Endodermal cell (in vitro differentiated cells): ENCODE data around the gene EHD2. TPM values are rescaled to one million over a fixed set of nuclear protein-coding genes. Genes with fewer than 3 reads are reported as not detected.
"Not testable (repeated sequence)": the region's sequence is repeated elsewhere in the genome, so short reads cannot be mapped to it uniquely, and the experiment has no call there.

Experiments
- DNase-seq: peaks from one replicate; pipeline ENCODE4 v3.0.0-alpha.2; 2017
- H3K27ac ChIP-seq: 2 replicates; pipeline ENCODE4 v1.5.1; 2013; ENCODE audit warnings: mild to moderate bottlenecking, low read depth, low read length, moderate library complexity
- H3K27me3 ChIP-seq: 2 replicates; pipeline ENCODE4 v1.6.1; 2013; ENCODE audit warnings: mild to moderate bottlenecking, low read length, moderate library complexity; ENCODE audit not compliant: insufficient read depth, control insufficient read depth, poor library complexity, severe bottlenecking
- H3K36me3 ChIP-seq: 2 replicates; pipeline ENCODE4 v1.7.0; 2013; ENCODE audit warnings: mild to moderate bottlenecking, low read length, moderate library complexity; ENCODE audit not compliant: control insufficient read depth, insufficient read depth
- H3K4me1 ChIP-seq: one replicate; pipeline ENCODE4 v1.7.0; 2013; ENCODE audit warnings: low read length; ENCODE audit not compliant: control insufficient read depth, insufficient read depth
- H3K4me3 ChIP-seq: 2 replicates; pipeline ENCODE4 v1.5.1; 2013; ENCODE audit warnings: mild to moderate bottlenecking, low read length, moderate library complexity
- H3K9ac ChIP-seq: 2 replicates; pipeline ENCODE4 v1.6.1; 2013; ENCODE audit warnings: mild to moderate bottlenecking, low read length, moderate library complexity; ENCODE audit not compliant: poor library complexity, severe bottlenecking; ENCODE audit errors: extremely low read depth
- H3K9me3 ChIP-seq: 2 replicates; pipeline ENCODE4 v1.6.1; 2013; ENCODE audit warnings: mild to moderate bottlenecking, low read length, moderate library complexity; ENCODE audit not compliant: control insufficient read depth
- H3K27ac Mint-ChIP-seq: 2 replicates; pipeline ENCODE4 v1.8.0; 2020; ENCODE audit warnings: mixed read lengths
- H3K27me3 Mint-ChIP-seq: 2 replicates; pipeline ENCODE4 v1.8.0; 2021; ENCODE audit warnings: mild to moderate bottlenecking, mixed read lengths; ENCODE audit not compliant: insufficient read depth
- H3K36me3 Mint-ChIP-seq: 2 replicates; pipeline ENCODE4 v1.8.0; 2020; ENCODE audit warnings: low read depth, mixed read lengths
- H3K4me1 Mint-ChIP-seq: 2 replicates; pipeline ENCODE4 v1.8.0; 2020; ENCODE audit warnings: mixed read lengths
- H3K4me3 Mint-ChIP-seq: 2 replicates; pipeline ENCODE4 v1.8.0; 2020; ENCODE audit warnings: mild to moderate bottlenecking, moderate library complexity, mixed read lengths
- H3K9me3 Mint-ChIP-seq: 2 replicates; pipeline ENCODE4 v1.8.0; 2020; ENCODE audit warnings: mild to moderate bottlenecking, mixed read lengths
- CTCF ChIP-seq: fragments of 200-600 bp; sonication (generic); conservative IDR thresholded peaks from 2 replicates; pipeline ENCODE4 v1.5.0; 2021; ENCODE audit warnings: antibody characterized with exemption, mild to moderate bottlenecking
- WGBS, 2 experiments: methylation state at CpG; one replicate each; pipeline versions ENCODE4 v1.1.5 to v1.1.7; 2013; ENCODE audit warnings: missing lambda C conversion rate in 2 of 2, mixed read lengths in 1 of 2; ENCODE audit not compliant: insufficient coverage in 1 of 2, insufficient read length in 1 of 2; 5-methylcytosine and 5-hydroxymethylcytosine counted together
- total RNA-seq, 2 donors: library from RNA; stranded (reverse); fragmentation: NEBNext Ultra II Directional in 1 of 2; extraction: Animal tissue kit (Norgen Biotek cat#: 25700) in 1 of 2; gene quantifications; 2 replicates in 1 of 2; 3 replicates in 1 of 2; pipeline ENCODE4 v1.2.1, GENCODE V29; 2021

The EHD2 gene
- total RNA-seq, 2 donors from 2014 or later = 5.5 to 8.4 TPM

- no peaks in the 10 kb centered on the region for H3K9me3 ChIP-seq
- peaks cover 10% of the 10 kb centered on the region for H3K36me3 ChIP-seq
- H3K4me3 ChIP-seq = no peak overlapping the region
- Mint-ChIP-seq H3K4me3 (no peak overlapping the region), H3K9me3 (no peaks in the 10 kb centered on the region), H3K27me3 (no peaks in the 10 kb centered on the region), H3K4me1 (peaks cover 38% of the 10 kb centered on the region), H3K27ac (peak overlapping the region; percentile 12), H3K36me3 (peaks cover 22% of the 10 kb centered on the region)
- no peak overlapping the region for H3K9ac ChIP-seq
- H3K27ac ChIP-seq = no peak overlapping the region
- whole genome bisulfite sequencing, 2 experiments = 81 to 86% methylated on average over 19 to 24 of the region's 24 CpGs
- no peak for DNase-seq
- peaks cover 6% of the 10 kb centered on the region for H3K4me1 ChIP-seq
- no peak for TF ChIP-seq CTCF
- H3K27me3 ChIP-seq = no peaks in the 10 kb centered on the region
Observed at GRCh38 chr19:47663911-47664771, 49.1 kb upstream of the EHD2 start.

- WGBS, 2 experiments = 91 to 95% methylated on average over 12 to 13 of the region's 13 CpGs
- not testable (repeated sequence) for DNase-seq, H3K9ac ChIP-seq, H3K27me3 Mint-ChIP-seq, H3K27me3 ChIP-seq, H3K4me1 ChIP-seq, H3K9me3 Mint-ChIP-seq, H3K4me3 Mint-ChIP-seq, H3K4me3 ChIP-seq, H3K27ac Mint-ChIP-seq, H3K27ac ChIP-seq, H3K9me3 ChIP-seq
- H3K4me1 Mint-ChIP-seq = peaks cover 23% of the 10 kb centered on the region
- peaks cover 28% of the 10 kb centered on the region for H3K36me3 Mint-ChIP-seq
- H3K36me3 ChIP-seq = peaks cover 33% of the 10 kb centered on the region
Observed at GRCh38 chr19:47668556-47668955, 44.7 kb upstream of the EHD2 start.

- H3K4me1 ChIP-seq = peaks cover 6% of the 10 kb centered on the region
- no peaks in the 10 kb centered on the region for H3K9me3 Mint-ChIP-seq
- WGBS, 2 experiments = 91 to 100% methylated on average over 3 to 8 of the region's 8 CpGs
- H3K27me3 Mint-ChIP-seq = no peaks in the 10 kb centered on the region
- peaks cover 46% of the 10 kb centered on the region for H3K36me3 Mint-ChIP-seq
- peaks cover 13% of the 10 kb centered on the region for H3K4me1 Mint-ChIP-seq
- no peak overlapping the region for H3K27ac Mint-ChIP-seq
- DNase-seq = no peak
- H3K4me3 Mint-ChIP-seq = no peak overlapping the region
- no peak overlapping the region for H3K9ac ChIP-seq
- H3K27me3 ChIP-seq = no peaks in the 10 kb centered on the region
- H3K4me3 ChIP-seq = no peak overlapping the region
- no peak overlapping the region for H3K27ac ChIP-seq
- peaks cover 49% of the 10 kb centered on the region for H3K36me3 ChIP-seq
- H3K9me3 ChIP-seq = no peaks in the 10 kb centered on the region
- TF ChIP-seq CTCF = no peak
Observed at GRCh38 chr19:47670736-47671135, 42.5 kb upstream of the EHD2 start.
